HepG2 (cell line): Measurements from ENCODE around the gene ACKR4.
"Not testable (repeated sequence)": the region's sequence is repeated elsewhere in the genome, so short reads cannot be mapped to it uniquely, and the experiment has no call there.

ENCODE experiments used
- CCDC6 ChIP-seq: sonication (generic); formaldehyde crosslinking; IDR thresholded peaks from 2 replicates; pipeline ENCODE4 v1.8.1; 2022; ENCODE audit warnings: mild to moderate bottlenecking, missing genetic modification reagents, moderate library complexity
- HDAC6 ChIP-seq: fragments of 200-600 bp; sonication (generic); IDR thresholded peaks from 2 replicates; pipeline ENCODE4 v1.7.0; 2017; ENCODE audit warnings: mild to moderate bottlenecking, antibody characterized with exemption, low read length, low read depth
- POLR2AphosphoS5 ChIP-seq: IDR thresholded peaks from 2 replicates; pipeline ENCODE4 v1.6.1; 2012; ENCODE audit warnings: low read depth, low read length
- ZNF761 ChIP-seq: sonication (generic); formaldehyde crosslinking; conservative IDR thresholded peaks from 2 replicates; pipeline ENCODE4 v1.4.0; 2020; ENCODE audit warnings: mild to moderate bottlenecking, missing genetic modification reagents
- TF ChIP-seq, protein P1 (sequence below): sonication (generic); formaldehyde crosslinking; IDR thresholded peaks from 2 replicates; pipeline ENCODE4 v1.5.0; 2020; ENCODE audit warnings: mild to moderate bottlenecking, missing genetic modification reagents, moderate library complexity
- TF ChIP-seq, protein P2 (sequence below): fragments of 450-650 bp; IDR thresholded peaks from 2 replicates; pipeline ENCODE4 v1.6.1; 2017

DNA sequence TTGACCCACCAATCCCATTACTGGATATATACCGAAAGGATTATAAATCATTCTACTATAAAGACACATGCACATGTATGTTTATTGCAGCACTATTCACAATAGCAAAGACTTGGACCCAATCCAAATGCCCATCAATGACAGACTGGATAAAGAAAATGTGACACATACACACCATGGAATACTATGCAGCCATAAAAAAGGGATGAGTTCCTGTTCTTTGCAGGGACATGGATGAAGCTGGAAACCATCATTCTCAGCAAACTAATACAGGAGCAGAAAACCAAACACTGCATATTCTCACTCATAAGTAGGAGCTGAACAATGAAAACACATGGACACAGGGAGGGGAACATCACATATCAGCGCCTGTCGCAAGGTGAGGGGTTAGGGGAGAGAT, 18.2 kb downstream of the ACKR4 start:
- not testable (repeated sequence) for TF ChIP-seq ZNF761 (CRISPR knock-in tag); HDAC6; POLR2AphosphoS5; CCDC6 (CRISPR knock-in tag)
- TF ChIP-seq, protein P1, sequence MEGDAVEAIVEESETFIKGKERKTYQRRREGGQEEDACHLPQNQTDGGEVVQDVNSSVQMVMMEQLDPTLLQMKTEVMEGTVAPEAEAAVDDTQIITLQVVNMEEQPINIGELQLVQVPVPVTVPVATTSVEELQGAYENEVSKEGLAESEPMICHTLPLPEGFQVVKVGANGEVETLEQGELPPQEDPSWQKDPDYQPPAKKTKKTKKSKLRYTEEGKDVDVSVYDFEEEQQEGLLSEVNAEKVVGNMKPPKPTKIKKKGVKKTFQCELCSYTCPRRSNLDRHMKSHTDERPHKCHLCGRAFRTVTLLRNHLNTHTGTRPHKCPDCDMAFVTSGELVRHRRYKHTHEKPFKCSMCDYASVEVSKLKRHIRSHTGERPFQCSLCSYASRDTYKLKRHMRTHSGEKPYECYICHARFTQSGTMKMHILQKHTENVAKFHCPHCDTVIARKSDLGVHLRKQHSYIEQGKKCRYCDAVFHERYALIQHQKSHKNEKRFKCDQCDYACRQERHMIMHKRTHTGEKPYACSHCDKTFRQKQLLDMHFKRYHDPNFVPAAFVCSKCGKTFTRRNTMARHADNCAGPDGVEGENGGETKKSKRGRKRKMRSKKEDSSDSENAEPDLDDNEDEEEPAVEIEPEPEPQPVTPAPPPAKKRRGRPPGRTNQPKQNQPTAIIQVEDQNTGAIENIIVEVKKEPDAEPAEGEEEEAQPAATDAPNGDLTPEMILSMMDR (CRISPR knock-in tag), result not testable (repeated sequence)
- TF ChIP-seq, protein P2, sequence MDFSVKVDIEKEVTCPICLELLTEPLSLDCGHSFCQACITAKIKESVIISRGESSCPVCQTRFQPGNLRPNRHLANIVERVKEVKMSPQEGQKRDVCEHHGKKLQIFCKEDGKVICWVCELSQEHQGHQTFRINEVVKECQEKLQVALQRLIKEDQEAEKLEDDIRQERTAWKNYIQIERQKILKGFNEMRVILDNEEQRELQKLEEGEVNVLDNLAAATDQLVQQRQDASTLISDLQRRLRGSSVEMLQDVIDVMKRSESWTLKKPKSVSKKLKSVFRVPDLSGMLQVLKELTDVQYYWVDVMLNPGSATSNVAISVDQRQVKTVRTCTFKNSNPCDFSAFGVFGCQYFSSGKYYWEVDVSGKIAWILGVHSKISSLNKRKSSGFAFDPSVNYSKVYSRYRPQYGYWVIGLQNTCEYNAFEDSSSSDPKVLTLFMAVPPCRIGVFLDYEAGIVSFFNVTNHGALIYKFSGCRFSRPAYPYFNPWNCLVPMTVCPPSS, result not testable (repeated sequence)
